Naive B cell (primary cell): ENCODE measurements around the gene BAG3. TPM values are rescaled to one million over a fixed set of nuclear protein-coding genes. Genes with fewer than 3 reads are reported as not detected.
"Not testable (repeated sequence)": the region's sequence is repeated elsewhere in the genome, so short reads cannot be mapped to it uniquely, and the experiment has no call there.

Experiments used
- ATAC-seq, 2 donors: fragments of 150-1000 bp; cut with Tn5 transposase; 2 replicates each; pipeline ENCODE4 v1.10.0; 2021; ENCODE audit warnings: low read depth in 2 of 2, mild to moderate bottlenecking in 2 of 2, moderate library complexity in 2 of 2
- DNase-seq: peaks from one replicate; pipeline ENCODE4 v3.0.0; 2022
- H3K27ac Mint-ChIP-seq, 6 donors: one replicate each; pipeline ENCODE4 v1.8.0; 2020 to 2022; ENCODE audit warnings: mild to moderate bottlenecking in 6 of 6, mixed read lengths in 6 of 6, moderate library complexity in 5 of 6, inconsistent platforms in 2 of 6
- H3K27me3 Mint-ChIP-seq, 3 donors: one replicate each; pipeline ENCODE4 v1.8.0; 2021 to 2022; ENCODE audit warnings: mixed read lengths in 3 of 3, mild to moderate bottlenecking in 1 of 3
- H3K36me3 Mint-ChIP-seq, 2 donors: one replicate each; pipeline ENCODE4 v1.8.0; 2020 to 2022; ENCODE audit warnings: mixed read lengths in 2 of 2, inconsistent platforms in 1 of 2, mild to moderate bottlenecking in 1 of 2
- H3K4me1 Mint-ChIP-seq, 3 donors: one replicate each; pipeline ENCODE4 v1.8.0; 2020 to 2022; ENCODE audit warnings: mixed read lengths in 3 of 3, inconsistent platforms in 1 of 3, mild to moderate bottlenecking in 1 of 3, moderate library complexity in 1 of 3
- H3K4me3 Mint-ChIP-seq, 8 donors: one replicate each; pipeline ENCODE4 v1.8.0; 2020 to 2022; ENCODE audit warnings: mild to moderate bottlenecking in 8 of 8, mixed read lengths in 8 of 8, moderate library complexity in 8 of 8, inconsistent platforms in 2 of 8
- H3K9me3 Mint-ChIP-seq, 7 donors: one replicate each; pipeline ENCODE4 v1.8.0; 2020 to 2022; ENCODE audit warnings: mixed read lengths in 7 of 7, mild to moderate bottlenecking in 5 of 7, inconsistent platforms in 2 of 7, moderate library complexity in 1 of 7
- polyA plus RNA-seq, 6 donors: library from polyadenylated mRNA; unstranded; fragments of 300-500 nt; fragmentation: Illumina TruSeq; gene quantifications; one replicate each; pipeline ENCODE4 v1.2.3, GENCODE V29; 2021; ENCODE audit warnings: low read depth in 6 of 6

The BAG3 gene
- 1 to 10 TPM in 2 of 6 donors, under 1 TPM in 3, not detected in 1; 0.41 to 1.2 (median 0.89) TPM for polyA plus RNA-seq

DNA sequence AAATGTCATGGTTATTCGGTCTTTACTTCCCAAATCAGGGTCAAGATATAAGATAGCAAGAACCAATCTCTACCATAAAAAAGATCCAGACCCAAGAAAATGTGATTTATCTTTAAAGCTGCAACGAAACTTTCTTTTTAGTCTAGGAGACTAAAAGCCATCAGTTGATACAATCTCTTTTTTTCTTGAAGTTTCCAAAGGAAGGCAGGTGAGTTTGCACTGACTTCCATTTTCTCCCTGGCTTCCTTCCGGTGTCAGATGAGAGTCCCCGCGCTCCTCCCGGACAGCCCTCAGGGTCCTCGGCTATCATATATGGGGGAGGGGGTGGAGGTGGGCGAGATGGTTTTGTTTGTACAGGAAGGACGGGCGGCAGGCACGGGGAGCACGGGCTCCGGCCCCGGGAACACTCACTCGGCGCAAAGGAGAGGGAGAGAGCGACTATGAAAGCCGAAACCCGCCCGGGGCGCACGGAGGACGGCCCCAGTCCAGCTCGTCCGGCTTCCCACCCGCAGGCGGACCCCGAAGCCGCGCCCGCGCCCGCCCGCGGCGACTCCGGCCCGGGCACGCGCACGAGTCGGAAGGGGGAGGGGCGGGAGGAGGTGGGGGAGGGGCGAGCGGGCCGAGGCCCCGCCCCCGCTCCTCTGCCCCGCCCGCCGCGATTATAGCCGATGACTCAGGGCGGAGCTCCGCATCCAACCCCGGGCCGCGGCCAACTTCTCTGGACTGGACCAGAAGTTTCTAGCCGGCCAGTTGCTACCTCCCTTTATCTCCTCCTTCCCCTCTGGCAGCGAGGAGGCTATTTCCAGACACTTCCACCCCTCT is at the start of gene BAG3:
Gene BAG3 (plus strand): TSS at position 689 of the 822 bp plus-strand sequence. CDS start 296 bp downstream, outside the sequence.
- peaks cover 0 to 5% (median 1%) of the 10 kb centered on the region in 7 donors for H3K9me3 Mint-ChIP-seq
- ATAC-seq: peak; percentile 79 to 85
- peak; percentile 59 for DNase-seq
- peak within 1 kb of the TSS; percentile 92 to 99 (median 96) for H3K4me3 Mint-ChIP-seq
- H3K27me3 Mint-ChIP-seq: peaks cover 7 to 24% (median 13%) of the 10 kb centered on the region in 3 donors
- H3K4me1 Mint-ChIP-seq: peaks cover 0 to 9% (median 7%) of the 10 kb centered on the region in 3 donors
- H3K36me3 Mint-ChIP-seq: no peaks in the 10 kb centered on the region
- peak within 1 kb of the TSS; percentile 82 to 95 (median 92) for H3K27ac Mint-ChIP-seq

DNA sequence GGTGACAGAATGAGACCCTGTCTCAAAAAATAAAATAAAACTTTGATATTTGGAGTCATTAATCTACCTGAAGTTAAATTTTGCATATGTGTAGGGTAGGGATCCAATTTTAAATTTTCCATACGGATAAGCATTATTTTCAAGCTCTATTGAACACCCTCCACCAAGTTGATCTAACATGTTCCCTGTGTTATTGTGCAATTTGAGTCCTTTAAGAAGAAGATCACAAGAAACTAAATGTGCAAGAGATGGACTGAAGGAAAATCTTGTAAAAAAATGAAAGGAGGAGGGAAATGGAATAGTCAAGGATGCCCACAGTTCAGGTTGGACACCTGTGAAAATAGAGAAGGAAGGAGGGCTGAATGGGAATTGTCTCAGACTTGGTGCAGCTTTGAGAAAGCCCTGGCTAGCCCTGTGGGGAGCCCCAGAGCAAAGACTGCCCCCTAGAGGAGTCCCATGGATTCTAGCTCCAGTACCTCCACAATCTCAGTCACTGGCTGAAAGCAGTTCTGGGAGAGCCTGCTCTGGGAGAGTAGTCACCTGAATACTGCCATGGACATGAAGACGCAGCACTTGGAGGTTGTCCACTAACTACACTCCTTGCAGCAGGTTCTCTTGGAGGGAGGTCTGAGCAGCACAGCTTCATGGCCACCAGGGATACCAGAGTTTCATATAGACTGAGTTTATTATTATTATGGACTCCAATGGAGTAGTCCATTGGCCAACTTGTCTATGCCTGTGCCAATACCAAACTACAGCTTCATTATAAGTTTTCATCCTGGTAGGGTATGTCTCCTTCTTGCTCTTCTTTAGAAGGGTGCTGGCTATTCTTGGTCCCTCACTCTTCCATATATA is 48.7 kb upstream of the BAG3 start:
- H3K27me3 Mint-ChIP-seq: no peaks in the 10 kb centered on the region
- peaks cover 5 to 8% (median 5%) of the 10 kb centered on the region in 3 donors for H3K4me1 Mint-ChIP-seq
- H3K36me3 Mint-ChIP-seq: no peaks in the 10 kb centered on the region
- peak overlapping the region in 1 of 6 donors; percentile 77 for H3K27ac Mint-ChIP-seq
- no peak for DNase-seq
- ATAC-seq: peak in 1 of 2 donors; percentile 20
- H3K4me3 Mint-ChIP-seq: no peak overlapping the region
- H3K9me3 Mint-ChIP-seq: no peaks in the 10 kb centered on the region

DNA sequence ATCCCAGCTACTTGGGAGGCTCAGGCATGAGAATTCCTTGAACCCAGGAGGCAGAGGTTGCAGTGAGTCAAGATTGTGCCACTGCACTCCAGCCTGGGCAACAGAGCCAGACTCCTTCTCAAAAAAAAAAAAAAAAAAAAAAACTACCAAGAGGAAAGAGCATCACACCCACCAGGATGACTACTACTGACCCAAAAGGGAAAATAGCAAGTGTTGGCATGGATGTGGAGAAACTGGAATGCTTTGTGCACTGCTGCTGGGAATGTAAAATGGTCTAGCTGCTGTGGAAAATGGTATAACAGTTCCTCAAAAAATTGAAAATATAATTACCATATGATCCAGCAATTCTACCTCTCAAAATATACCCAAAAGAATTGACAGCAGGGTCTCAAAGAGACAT is 46.7 kb upstream of the BAG3 start:
- H3K27me3 Mint-ChIP-seq: no peaks in the 10 kb centered on the region
- H3K4me3 Mint-ChIP-seq: no peak overlapping the region
- no peak for ATAC-seq

DNA sequence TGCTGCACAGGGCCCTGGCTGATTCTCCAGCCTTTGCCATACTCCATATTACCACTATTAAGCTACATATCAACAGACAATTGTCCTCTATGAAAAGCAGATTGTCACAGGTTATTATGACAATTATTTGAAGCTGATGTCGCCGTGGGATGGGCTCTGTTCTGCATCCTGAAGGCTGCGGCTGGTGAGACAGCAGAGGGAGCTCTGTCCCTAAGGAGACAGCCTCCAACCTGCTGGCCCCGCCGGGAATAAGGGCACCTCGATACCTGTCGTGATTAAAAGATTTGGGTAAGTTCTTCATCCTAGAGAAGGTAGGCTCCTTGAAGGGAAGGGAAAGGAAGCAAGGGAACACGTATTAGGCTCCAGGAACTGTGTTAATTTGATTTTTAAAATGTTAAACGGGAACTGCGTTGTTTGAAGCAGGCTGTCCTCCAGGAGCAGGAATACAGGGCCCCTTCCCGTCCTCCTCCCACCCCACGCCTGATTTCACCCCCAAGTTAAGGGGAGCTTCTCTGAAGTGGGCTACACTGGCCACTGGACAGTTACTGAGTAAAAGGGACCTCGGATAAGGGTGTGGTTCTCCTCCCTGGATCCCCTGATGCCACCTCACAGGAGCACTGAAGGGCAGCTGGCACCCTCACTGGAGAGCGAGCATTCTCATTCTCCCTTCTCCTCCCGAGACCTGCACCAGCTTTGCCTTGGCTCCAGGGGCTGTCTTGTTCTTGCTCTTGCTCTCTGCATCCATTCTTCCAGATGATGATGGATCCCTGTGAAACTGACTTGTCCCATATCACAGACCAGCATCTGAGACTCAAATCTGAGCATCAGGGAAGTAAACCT is 42.6 kb upstream of the BAG3 start:
- ATAC-seq (no peak), DNase-seq (no peak)
- peak overlapping the region in 4 of 6 donors; percentile 28 to 84 (median 58) for H3K27ac Mint-ChIP-seq
- H3K4me1 Mint-ChIP-seq: peaks cover 6 to 10% (median 7%) of the 10 kb centered on the region in 3 donors
- H3K9me3 Mint-ChIP-seq: peaks cover 0 to 3% (median 0%) of the 10 kb centered on the region in 7 donors
- H3K36me3 Mint-ChIP-seq: no peaks in the 10 kb centered on the region
- H3K27me3 Mint-ChIP-seq: peaks cover 3 to 18% (median 15%) of the 10 kb centered on the region in 3 donors
- H3K4me3 Mint-ChIP-seq: peak overlapping the region in 1 of 8 donors; percentile 12

More for the DNA sequence above, 46.7 kb upstream of the BAG3 start:
- H3K9me3 Mint-ChIP-seq: no peaks in the 10 kb centered on the region
- DNase-seq: no peak
- H3K27ac Mint-ChIP-seq: no peak overlapping the region
- H3K4me1 Mint-ChIP-seq: peaks cover 7 to 10% (median 10%) of the 10 kb centered on the region in 3 donors
- no peaks in the 10 kb centered on the region for H3K36me3 Mint-ChIP-seq

DNA sequence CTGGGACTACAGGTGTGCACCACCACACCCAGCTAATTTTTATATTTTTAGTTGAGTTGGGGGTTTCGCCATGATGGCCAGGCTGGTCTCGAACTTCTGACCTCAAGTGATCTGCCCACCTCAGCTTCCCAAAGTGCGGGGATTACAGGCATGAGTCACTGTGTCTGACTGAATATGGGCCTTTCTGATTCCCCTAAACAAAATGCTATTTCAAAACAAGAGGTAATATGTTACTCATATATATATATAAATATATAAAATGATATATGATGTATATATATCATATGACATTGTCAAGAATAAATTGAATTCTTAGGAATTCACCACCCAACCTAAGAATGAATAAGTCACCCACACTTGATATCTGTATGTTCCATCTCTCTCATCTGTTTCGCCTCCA is 41.7 kb upstream of the BAG3 start:
- Mint-ChIP-seq H3K4me1 (peaks cover 6 to 10% (median 7%) of the 10 kb centered on the region in 3 donors), H3K36me3 (no peaks in the 10 kb centered on the region), H3K4me3 (no peak overlapping the region), H3K27me3 (peaks cover 10 to 25% (median 21%) of the 10 kb centered on the region in 3 donors), H3K27ac (no peak overlapping the region), H3K9me3 (peaks cover 0 to 3% (median 0%) of the 10 kb centered on the region in 7 donors)
- ATAC-seq (no peak), DNase-seq (no peak)

DNA sequence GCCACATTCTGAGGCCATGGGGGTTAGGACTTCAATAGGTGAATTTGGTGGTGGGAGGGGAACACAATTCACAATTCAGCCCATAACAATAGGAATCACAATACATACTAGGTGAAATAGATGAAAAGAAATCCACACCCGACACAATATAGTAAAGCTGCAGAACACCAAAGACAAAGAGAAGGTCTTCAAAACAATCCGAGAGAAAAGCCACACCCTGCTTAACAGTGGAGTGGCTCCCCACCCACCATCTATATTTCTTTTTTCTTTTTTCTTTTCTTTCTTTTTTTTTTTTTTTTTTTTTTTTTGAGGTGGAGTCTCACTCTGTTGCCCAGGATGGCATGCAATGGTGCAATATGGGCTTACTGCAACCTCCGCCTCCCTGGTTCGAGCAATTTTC is 39.7 kb upstream of the BAG3 start:
- Mint-ChIP-seq H3K27me3 (peaks cover 10 to 26% (median 21%) of the 10 kb centered on the region in 3 donors), H3K9me3 (peaks cover 0 to 3% (median 0%) of the 10 kb centered on the region in 7 donors), H3K4me1 (peaks cover 6 to 10% (median 7%) of the 10 kb centered on the region in 3 donors), H3K4me3 (no peak overlapping the region), H3K36me3 (no peaks in the 10 kb centered on the region), H3K27ac (peak overlapping the region in 1 of 6 donors; percentile 11)
- ATAC-seq: no peak
- no peak for DNase-seq

DNA sequence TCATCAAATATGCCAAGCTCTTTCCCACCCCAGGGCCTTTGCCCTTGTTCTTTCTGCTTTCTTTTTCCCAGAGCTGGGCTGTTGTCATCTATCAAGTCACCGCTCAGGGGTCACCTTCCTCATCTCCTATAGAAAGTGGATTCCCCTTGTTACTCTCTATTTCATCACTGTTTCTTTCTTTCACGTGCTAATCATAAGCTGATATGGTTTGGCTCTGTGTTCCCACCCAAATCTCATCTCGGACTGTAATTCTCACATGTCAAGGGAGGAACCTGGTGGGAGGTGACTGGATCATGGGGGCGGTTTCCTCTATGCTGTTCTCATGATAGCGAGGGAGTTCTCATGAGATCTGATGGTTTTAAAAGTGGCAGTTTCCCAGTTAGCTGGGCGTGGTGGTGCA is 37.4 kb upstream of the BAG3 start:
- no peak for DNase-seq
- H3K4me3 Mint-ChIP-seq: no peak overlapping the region
- H3K27ac Mint-ChIP-seq: no peak overlapping the region
- peaks cover 10 to 26% (median 25%) of the 10 kb centered on the region in 3 donors for H3K27me3 Mint-ChIP-seq
- peaks cover 5 to 15% (median 11%) of the 10 kb centered on the region in 3 donors for H3K4me1 Mint-ChIP-seq
- ATAC-seq: no peak
- H3K9me3 Mint-ChIP-seq: peaks cover 0 to 3% (median 0%) of the 10 kb centered on the region in 7 donors
- no peaks in the 10 kb centered on the region for H3K36me3 Mint-ChIP-seq

DNA sequence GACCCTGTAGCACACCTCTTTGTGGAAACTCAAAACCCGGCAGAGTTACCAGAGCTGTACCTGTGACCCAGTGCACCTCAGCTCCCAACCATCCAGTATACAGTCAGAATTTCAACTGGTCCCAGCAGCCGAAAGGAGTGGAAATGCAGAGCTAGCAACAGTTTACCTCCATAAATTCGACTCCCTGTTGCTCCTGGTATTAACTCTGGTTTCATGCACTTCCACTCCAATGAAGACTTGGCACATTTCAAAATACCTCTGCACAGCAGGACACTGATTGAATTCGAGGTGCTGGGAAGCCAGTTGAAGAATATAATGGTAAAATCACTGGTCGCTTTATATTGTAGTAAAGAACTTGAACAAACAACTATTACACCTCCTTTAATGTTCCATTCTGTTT is 36.5 kb upstream of the BAG3 start:
- Mint-ChIP-seq H3K4me3 (no peak overlapping the region), H3K27me3 (peaks cover 10 to 26% (median 25%) of the 10 kb centered on the region in 3 donors), H3K36me3 (no peaks in the 10 kb centered on the region), H3K9me3 (peaks cover 0 to 3% (median 0%) of the 10 kb centered on the region in 7 donors), H3K4me1 (peaks cover 0 to 9% (median 6%) of the 10 kb centered on the region in 3 donors), H3K27ac (no peak overlapping the region)
- ATAC-seq (no peak), DNase-seq (no peak)

DNA sequence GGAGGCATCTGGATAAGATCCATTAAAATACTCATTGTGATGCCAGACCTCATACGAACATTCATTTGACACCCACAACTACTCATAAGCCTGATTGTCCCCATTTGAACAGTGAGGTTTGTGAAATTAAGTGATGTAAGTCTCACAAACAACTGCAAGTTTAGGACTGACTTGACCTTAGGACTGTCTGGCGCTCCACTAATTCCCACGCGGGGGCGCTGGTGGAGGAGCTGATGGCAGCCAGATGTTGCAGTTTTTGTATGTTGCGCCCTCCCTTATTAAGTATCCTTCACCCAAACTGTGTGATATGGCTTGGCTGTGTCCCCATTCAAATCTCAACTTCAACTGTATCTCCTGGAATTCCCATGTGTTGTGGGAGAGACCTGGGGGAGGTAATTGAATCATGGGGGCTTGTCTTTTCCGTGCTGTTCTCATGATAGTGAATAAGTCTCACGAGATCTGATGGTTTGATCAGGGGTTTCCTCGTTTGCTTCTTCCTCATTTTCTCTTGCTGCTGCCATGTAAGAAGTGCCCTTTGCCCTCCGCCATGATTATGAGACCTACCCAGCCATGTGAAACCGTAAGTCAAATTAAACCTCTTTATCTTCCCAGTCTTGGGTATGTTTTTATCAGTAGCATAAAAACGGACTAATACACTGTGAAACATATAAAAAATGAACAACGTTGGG is 34.2 kb upstream of the BAG3 start:
- H3K27ac Mint-ChIP-seq: peak overlapping the region in 1 of 6 donors; percentile 0
- DNase-seq (no peak), ATAC-seq (no peak)
- peaks cover 0 to 9% (median 6%) of the 10 kb centered on the region in 3 donors for H3K4me1 Mint-ChIP-seq
- no peaks in the 10 kb centered on the region for H3K9me3 Mint-ChIP-seq
- H3K36me3 Mint-ChIP-seq: no peaks in the 10 kb centered on the region
- H3K4me3 Mint-ChIP-seq: peak overlapping the region in 1 of 8 donors; percentile 60
- peaks cover 10 to 14% (median 13%) of the 10 kb centered on the region in 3 donors for H3K27me3 Mint-ChIP-seq

DNA sequence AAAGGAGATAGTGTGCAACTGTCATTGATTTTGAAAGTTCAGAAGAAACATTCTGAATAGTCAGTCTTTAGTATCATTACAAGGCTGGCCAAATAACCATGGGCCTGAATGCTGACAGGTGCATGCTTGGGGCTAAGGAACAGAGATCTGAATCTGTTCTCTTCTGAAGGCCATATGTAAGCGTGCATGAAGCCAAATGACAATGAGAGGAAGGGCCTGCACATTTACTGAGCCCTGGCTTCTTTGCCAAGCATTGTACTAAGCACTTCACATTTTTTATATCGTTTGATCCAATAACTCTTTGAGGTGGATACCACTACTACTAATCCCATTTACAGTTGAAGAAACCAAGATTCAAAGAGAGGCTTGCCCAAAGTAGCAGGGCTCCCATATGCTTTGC is 32.0 kb upstream of the BAG3 start:
- peaks cover 2 to 4% (median 4%) of the 10 kb centered on the region in 3 donors for H3K27me3 Mint-ChIP-seq
- H3K4me3 Mint-ChIP-seq: no peak overlapping the region
- peaks cover 0 to 9% (median 6%) of the 10 kb centered on the region in 3 donors for H3K4me1 Mint-ChIP-seq
- DNase-seq (no peak), ATAC-seq (no peak)
- H3K36me3 Mint-ChIP-seq: no peaks in the 10 kb centered on the region
- no peak overlapping the region for H3K27ac Mint-ChIP-seq
- H3K9me3 Mint-ChIP-seq: no peaks in the 10 kb centered on the region

DNA sequence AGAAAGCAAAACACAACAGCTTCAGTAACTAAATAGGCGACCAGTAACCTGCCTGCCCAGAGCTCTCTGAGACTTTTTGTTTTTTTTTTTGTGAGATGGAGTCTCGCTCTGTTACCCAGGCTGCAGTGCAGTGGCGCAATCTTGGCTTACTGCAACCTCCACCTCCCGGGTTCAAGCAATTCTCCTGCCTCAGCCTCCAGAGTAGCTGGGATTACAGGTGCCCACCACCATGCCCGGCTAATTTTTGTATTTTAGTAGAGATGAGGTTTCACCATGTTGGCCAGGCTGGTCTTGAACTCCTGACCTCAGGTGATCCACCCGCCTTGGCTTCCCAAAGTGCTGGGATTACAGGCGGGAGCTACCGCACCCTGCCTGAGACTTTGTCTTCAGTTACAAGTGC is 31.4 kb upstream of the BAG3 start:
- H3K36me3 Mint-ChIP-seq, ATAC-seq: not testable (repeated sequence)

More for the DNA sequence above, 31.4 kb upstream of the BAG3 start:
- H3K4me3 Mint-ChIP-seq, H3K4me1 Mint-ChIP-seq, H3K27me3 Mint-ChIP-seq, DNase-seq, H3K9me3 Mint-ChIP-seq: not testable (repeated sequence)
- H3K27ac Mint-ChIP-seq: peak overlapping the region in 1 of 6 donors; percentile 64
